Right lobe of liver (tissue), 4 donors: ENCODE measurements around the gene EPHA1.

Experiments used
- CTCF ChIP-seq, 4 donors: fragments of 200-600 bp in 3 of 4; fragments of 450-650 bp in 1 of 4; IDR thresholded peaks; one replicate each; pipeline versions ENCODE4 v1.5.1 to v1.8.0; 2016 to 2022; ENCODE audit warnings: antibody characterized with exemption in 4 of 4, mild to moderate bottlenecking in 2 of 4
- POLR2A ChIP-seq: fragments of 450-650 bp; IDR thresholded peaks from one replicate; pipeline ENCODE4 v1.6.1; 2017; ENCODE audit warnings: antibody characterized with exemption, mild to moderate bottlenecking
- donor health status: DM: no; HTN: no; CAD: no.
- donor health status: DM: no; HTN: no; CAD: no.
- donor health status: DM: no; HTN: yes; CAD: no.

- TF ChIP-seq POLR2A (peak; percentile 22), CTCF (IDR thresholded peaks at IDR 0.05) (no peak)
Measured at GRCh38 chr7:143385891-143386781, 22.5 kb downstream of the EPHA1 start.
